HCT116 (cell line): Measurements from ENCODE around the gene TRAF3. TPM values are rescaled to one million over a fixed set of nuclear protein-coding genes. Genes with fewer than 3 reads are reported as not detected.

Experiments
- ATAC-seq: fragments of 200-7000 bp; cut with Tn5 transposase; 2 replicates; pipeline ENCODE4 v1.9.1; 2020; ENCODE audit warnings: mild to moderate bottlenecking, moderate library complexity
- BruUV-seq: library from RNA; stranded (reverse); fragments of 400-500 nt; replicated peaks from 2 replicates; lab custom pipeline; 2021; lab: Mats Ljungman, UMichigan
- CTCF ChIA-PET: fragments of 300-600 bp; sonication (Branson Sonifier 250); formaldehyde crosslinking; loops from one replicate; lab custom pipeline; 2021; ENCODE audit warnings: antibody characterized with exemption; lab: Charles Lee
- POLR2A ChIA-PET: fragments of 300-600, 350-600 bp; sonication (Branson Sonifier 250); formaldehyde crosslinking; loops from one replicate; lab custom pipeline; 2021; ENCODE audit warnings: antibody characterized with exemption; lab: Charles Lee
- RAD21 ChIA-PET, 2 experiments: fragments of 300-600 bp; sonication (Branson Sonifier 250); formaldehyde crosslinking; loops; one replicate each; lab custom pipeline; 2023; ENCODE audit warnings: low total read pairs in 2 of 2; ENCODE audit not compliant: uncharacterized antibody in 2 of 2, unreplicated experiment in 2 of 2, low non-redundant PET in 1 of 2; lab: Charles Lee
- DNase-seq: peaks from one replicate; pipeline ENCODE4 v3.0.0-alpha.2; 2010; ENCODE audit warnings: low read depth, low spot score
- H2AFZ ChIP-seq: fragments of 200-600 bp; shearing (Covaris generic), sonication (generic); 2 replicates; pipeline ENCODE4 v1.6.1; 2017; ENCODE audit warnings: low read depth, mixed run types, mixed read lengths, antibody characterized with exemption, low read length; ENCODE audit not compliant: poor library complexity, severe bottlenecking
- H3K27ac ChIP-seq: 2 replicates; pipeline ENCODE4 v1.5.1; 2012; ENCODE audit warnings: low read depth, low read length
- H3K27me3 ChIP-seq: fragments of 200-600 bp; sonication (generic); 2 replicates; pipeline ENCODE4 v1.6.1; 2016; ENCODE audit warnings: mixed run types, low read length, mixed read lengths; ENCODE audit not compliant: insufficient read depth
- H3K36me3 ChIP-seq, 2 experiments: fragments of 200-500 bp in 1 of 2; fragments of 200-600 bp in 1 of 2; sonication (Bioruptor generic) in 1 of 2; sonication (generic) in 1 of 2; 2 replicates each; pipeline versions ENCODE4 v1.5.1 to v1.6.1; 2014 to 2016; ENCODE audit warnings: low read length in 2 of 2, inconsistent platforms in 1 of 2, mixed read lengths in 1 of 2, mixed run types in 1 of 2; ENCODE audit not compliant: insufficient read depth in 2 of 2, control insufficient read depth in 1 of 2
- H3K4me1 ChIP-seq, 2 experiments: fragments of 200-600 bp in 1 of 2; sonication (generic) in 1 of 2; 2 replicates each; pipeline versions ENCODE4 v1.5.1 to v1.6.1; 2012 to 2017; ENCODE audit warnings: low read length in 2 of 2, inconsistent platforms in 1 of 2, mild to moderate bottlenecking in 1 of 2, mixed read lengths in 1 of 2, mixed run types in 1 of 2, moderate library complexity in 1 of 2; ENCODE audit not compliant: insufficient read depth in 2 of 2, control insufficient read depth in 1 of 2
- H3K4me2 ChIP-seq: fragments of 200-600 bp; sonication (generic); 2 replicates; pipeline ENCODE4 v1.6.1; 2017; ENCODE audit warnings: mixed run types, low read length, mixed read lengths
- H3K4me3 ChIP-seq, 2 experiments: fragments of 200-600 bp in 1 of 2; sonication (generic) in 1 of 2; replicated peaks in 1 of 2; 2 replicates each; pipeline ENCODE4 v1.5.1; 2011 to 2016; ENCODE audit warnings: low read length in 2 of 2, control low read depth in 1 of 2, low read depth in 1 of 2, mild to moderate bottlenecking in 1 of 2, mixed read lengths in 1 of 2, mixed run types in 1 of 2
- H3K79me2 ChIP-seq: fragments of 200-600 bp; sonication (generic); 2 replicates; pipeline ENCODE4 v1.6.1; 2017; ENCODE audit warnings: mild to moderate bottlenecking, mixed run types, low read length, moderate library complexity, mixed read lengths; ENCODE audit not compliant: insufficient read depth
- H3K9ac ChIP-seq: fragments of 200-600 bp; sonication (generic); 2 replicates; pipeline ENCODE4 v1.6.1; 2016; ENCODE audit warnings: low read length, mixed read lengths
- H3K9me2 ChIP-seq: fragments of 200-600 bp; sonication (generic), shearing (Covaris generic); 2 replicates; pipeline ENCODE4 v1.6.1; 2017; ENCODE audit warnings: mixed run types, mild to moderate bottlenecking, moderate library complexity; ENCODE audit not compliant: insufficient read depth
- H3K9me3 ChIP-seq, 2 experiments: fragments of 200-500 bp in 1 of 2; fragments of 200-600 bp in 1 of 2; sonication (Bioruptor generic) in 1 of 2; sonication (generic) in 1 of 2; 2 replicates each; pipeline ENCODE4 v1.6.1; 2014 to 2017; ENCODE audit warnings: low read length in 2 of 2, mixed read lengths in 2 of 2, inconsistent platforms in 1 of 2, low read depth in 1 of 2, mild to moderate bottlenecking in 1 of 2, mixed run types in 1 of 2, moderate library complexity in 1 of 2; ENCODE audit not compliant: control insufficient read depth in 1 of 2, insufficient read depth in 1 of 2
- H4K20me1 ChIP-seq: fragments of 200-600 bp; sonication (generic), shearing (Covaris generic); 2 replicates; pipeline ENCODE4 v1.6.1; 2017; ENCODE audit warnings: mixed run types, mild to moderate bottlenecking, moderate library complexity; ENCODE audit not compliant: insufficient read depth
- CEBPB ChIP-seq: IDR thresholded peaks from 2 replicates; pipeline ENCODE4 v1.6.1; 2012; ENCODE audit warnings: low read depth
- ELF1 ChIP-seq: IDR thresholded peaks from 2 replicates; pipeline ENCODE4 v1.6.1; 2012; ENCODE audit warnings: low read depth, borderline replicate concordance
- EZH2 ChIP-seq: fragments of 200-600 bp; sonication (generic); IDR thresholded peaks from 2 replicates; pipeline ENCODE4 v1.6.1; 2017; ENCODE audit warnings: antibody characterized with exemption, mixed run types
- POLR2A ChIP-seq: IDR thresholded peaks from 2 replicates; pipeline ENCODE4 v1.7.0; 2011; ENCODE audit warnings: borderline replicate concordance; ENCODE audit not compliant: insufficient read depth, insufficient read length; ENCODE audit errors: extremely low read depth
- SIN3A ChIP-seq: IDR thresholded peaks from 2 replicates; pipeline ENCODE4 v1.6.1; 2012; ENCODE audit warnings: low read depth
- TCF7L2 ChIP-seq: IDR thresholded peaks from 2 replicates; pipeline ENCODE4 v1.7.0; 2011; ENCODE audit warnings: borderline replicate concordance, inconsistent platforms; ENCODE audit not compliant: insufficient read depth, insufficient read length; ENCODE audit errors: extremely low read depth
- intact Hi-C: fragments of 100-400 bp; cut with micrococcal nuclease; formaldehyde crosslinking; loops from 2 replicates; pipeline ENCODE4 v1.10.0; 2022
- total RNA-seq: library from RNA; stranded (reverse); gene quantifications from one replicate; pipeline ENCODE4 v1.2.1, GENCODE V29; 2021; ENCODE audit not compliant: unreplicated experiment
- TF ChIP-seq, protein P1 (sequence below): IDR thresholded peaks from 2 replicates; pipeline ENCODE4 v1.6.1; 2012

The TRAF3 gene
- total RNA-seq, 1 experiment from 2014 or later = 32.1 TPM

DNA sequence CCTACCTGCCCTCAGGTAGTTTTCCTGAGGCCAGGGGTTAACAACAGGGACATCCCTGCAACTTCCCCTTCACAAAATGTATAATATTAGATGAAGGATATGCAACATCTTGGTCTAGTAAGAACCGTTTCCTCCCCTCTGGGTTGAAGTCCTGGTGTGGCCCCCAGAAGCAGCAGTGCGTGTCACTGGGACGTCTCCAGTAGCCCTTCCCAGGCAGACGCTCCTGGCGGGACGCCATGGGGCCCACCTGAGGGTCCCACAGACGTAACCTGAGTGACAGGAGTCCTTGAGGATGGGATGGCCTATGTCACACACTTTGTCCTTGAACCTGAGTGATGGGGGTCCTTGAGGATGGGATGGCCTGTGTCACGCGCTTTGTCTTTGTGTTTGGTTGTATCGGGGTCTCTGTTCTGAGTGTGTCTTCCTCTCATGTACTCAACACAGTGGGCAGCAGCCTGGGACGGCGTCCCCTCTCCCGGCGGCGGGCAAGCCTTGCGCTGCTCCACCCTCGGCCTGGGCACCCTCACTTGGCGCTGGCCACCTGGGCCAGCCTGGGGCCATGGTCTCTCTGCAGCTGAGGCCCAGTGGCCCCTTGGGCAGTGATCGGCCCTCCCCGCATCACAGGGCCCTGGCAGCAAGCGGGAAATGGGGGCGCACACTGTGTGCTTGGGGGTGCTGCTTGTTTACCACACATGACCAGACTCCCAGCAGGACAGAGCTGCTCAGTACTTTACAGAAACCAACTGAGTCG is 130.9 kb downstream of the TRAF3 start:
- RAD21 ChIA-PET = no interaction called here

DNA sequence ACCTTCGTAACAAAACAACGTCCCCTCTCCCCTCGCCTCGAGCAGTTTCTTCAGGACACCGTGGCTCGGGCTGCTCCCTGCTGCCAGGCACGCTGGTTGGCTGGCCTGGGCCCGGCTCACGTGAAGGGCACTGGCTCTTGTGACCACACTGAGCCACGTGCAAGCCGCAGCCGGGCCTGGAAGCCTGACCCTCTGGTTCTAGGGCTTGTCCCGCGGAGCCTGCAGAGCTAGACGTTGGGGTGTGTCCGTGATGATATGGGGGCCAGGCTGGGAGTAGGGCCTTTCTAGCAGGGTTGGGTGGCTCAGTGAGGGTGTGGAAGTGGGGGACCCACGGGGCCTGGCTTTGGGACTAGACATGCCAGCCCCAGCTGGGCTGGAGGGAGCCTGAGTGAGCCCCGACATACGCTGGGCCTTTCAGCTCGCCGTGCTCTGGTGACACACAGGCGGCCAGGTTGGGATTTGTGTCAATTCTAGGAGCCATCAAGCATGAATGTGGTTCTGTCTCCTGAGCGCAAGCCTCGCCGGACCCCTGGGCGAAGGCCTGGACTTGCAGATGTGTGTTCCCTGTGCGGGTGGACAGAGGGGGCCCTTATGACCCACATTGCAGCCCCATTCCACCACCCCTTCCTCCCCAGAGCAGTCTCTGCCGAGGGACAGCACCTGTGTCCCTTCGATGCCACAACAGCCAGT is 131.7 kb downstream of the TRAF3 start:
- Histone ChIP-seq H4K20me1 (no peaks in the 10 kb centered on the region), H3K27ac (no peak overlapping the region), H3K4me2 (no peak overlapping the region), H3K36me3 (peaks cover 0 to 6% of the 10 kb centered on the region in 2 experiments; a peak in 1 of 4 replicates), H3K4me3 (no peak overlapping the region), H3K79me2 (no peaks in the 10 kb centered on the region), H3K9ac (no peak overlapping the region), H3K9me3 (no peaks in the 10 kb centered on the region), H2AFZ (no peak overlapping the region), H3K27me3 (no peaks in the 10 kb centered on the region), H3K4me1 (no peaks in the 10 kb centered on the region), H3K9me2 (no peaks in the 10 kb centered on the region)
- RAD21 ChIA-PET = no interaction called here
- TF ChIP-seq EZH2 (no peak), ELF1 (no peak)
- ATAC-seq (no peak), DNase-seq (no peak)
- no TSS peak for BruUV-seq
- intact Hi-C loops = no loop called here
- POLR2A ChIA-PET = no interaction called here
- CTCF ChIA-PET = no interaction called here

More for the DNA sequence above, 130.9 kb downstream of the TRAF3 start:
- ATAC-seq (no peak), DNase-seq (no peak)
- no peaks in the 10 kb centered on the region for H4K20me1 ChIP-seq
- intact Hi-C loops = no loop called here
- no peaks in the 10 kb centered on the region for H3K9me3 ChIP-seq
- no peaks in the 10 kb centered on the region for H3K4me1 ChIP-seq
- CTCF ChIA-PET = no interaction called here
- POLR2A ChIA-PET = no interaction called here
- H3K27me3 ChIP-seq = no peaks in the 10 kb centered on the region
- H3K4me2 ChIP-seq = no peak overlapping the region
- H3K27ac ChIP-seq = no peak overlapping the region
- no peaks in the 10 kb centered on the region for H3K79me2 ChIP-seq
- no peak for TF ChIP-seq SIN3A
- TF ChIP-seq, protein P1, sequence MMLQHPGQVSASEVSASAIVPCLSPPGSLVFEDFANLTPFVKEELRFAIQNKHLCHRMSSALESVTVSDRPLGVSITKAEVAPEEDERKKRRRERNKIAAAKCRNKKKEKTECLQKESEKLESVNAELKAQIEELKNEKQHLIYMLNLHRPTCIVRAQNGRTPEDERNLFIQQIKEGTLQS = no peak
- no peak for TF ChIP-seq TCF7L2
- TF ChIP-seq POLR2A = no peak
- TF ChIP-seq CEBPB = no peak
- no peak overlapping the region for H2AFZ ChIP-seq
- no peak overlapping the region for H3K9ac ChIP-seq
- no TSS peak for BruUV-seq
- H3K36me3 ChIP-seq = peaks cover 0 to 6% of the 10 kb centered on the region in 2 experiments; a peak in 1 of 4 replicates
- H3K9me2 ChIP-seq = no peaks in the 10 kb centered on the region
- no peak overlapping the region for H3K4me3 ChIP-seq
